ENCODE measurements around the gene GREM1.

DNA sequence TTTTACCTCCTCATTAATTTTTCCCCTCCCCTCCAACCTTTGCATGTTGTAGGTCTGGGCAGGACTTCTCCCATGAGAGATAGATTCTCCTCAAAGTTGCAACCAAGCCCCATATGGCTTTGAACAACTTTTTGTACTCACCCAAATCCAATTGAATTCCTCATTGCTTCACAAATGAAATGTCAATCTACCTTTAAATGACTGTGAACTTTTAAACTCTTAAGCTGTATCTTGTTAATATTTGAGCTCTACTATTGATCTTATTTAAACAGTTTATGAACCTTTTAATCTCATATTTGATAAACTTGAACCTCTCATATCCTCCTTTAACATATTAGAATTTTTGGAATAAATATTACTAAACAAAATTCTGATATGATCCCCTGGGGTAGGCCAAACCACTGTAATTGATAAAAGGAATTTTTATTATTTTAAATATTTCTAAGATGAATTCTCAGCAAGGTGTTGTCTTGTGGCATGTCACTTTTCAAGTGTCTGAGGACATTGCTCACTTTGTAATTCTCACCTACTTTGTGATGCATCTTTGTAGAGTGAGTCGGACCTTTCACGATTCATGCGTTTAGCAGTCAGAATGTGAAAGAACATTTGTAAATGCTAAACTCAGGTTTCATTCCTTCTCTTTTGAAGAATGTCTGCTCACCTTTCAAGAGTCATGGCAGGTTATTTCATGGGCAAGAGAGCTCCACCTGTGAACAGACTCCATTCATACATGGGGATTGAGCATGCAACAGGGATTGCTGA, 23.4 kb upstream of the GREM1 start:
- TF ChIP-seq POLR2A (IDR thresholded peaks at IDR 0.05; ENCODE audit: low read length) (no peak), GATA1 (IDR thresholded peaks at IDR 0.05; ENCODE audit: low read depth, low read length) (no peak)
